ENCODE results near the gene RPL36. TPM values are rescaled to one million over a fixed set of nuclear protein-coding genes. Genes with fewer than 3 reads are reported as not detected.

RPL36 gene
- total RNA-seq, 2 donors from 2014 or later: 628 to 1,303 TPM

- intact Hi-C loops (cut with DNase I): no loop called here
- H3K27me3 ChIP-seq (replicated peaks; ENCODE audit: insufficient read depth): no peaks in the 10 kb centered on the region
- H3K4me1 ChIP-seq (replicated peaks): peaks cover 7% of the 10 kb centered on the region
- WGBS: 95% methylated on average over 3 of the region's 3 CpGs
- H3K36me3 ChIP-seq: no peaks in the 10 kb centered on the region
- no peak for DNase-seq (ENCODE audit: low spot score)
- TF ChIP-seq CTCF (IDR thresholded peaks at IDR 0.05) (no peak), POLR2AphosphoS5 (IDR thresholded peaks at IDR 0.05) (no peak), POLR2A (IDR thresholded peaks at IDR 0.05) (no peak)
- no peak overlapping the region for H3K4me3 ChIP-seq
- H3K9me3 ChIP-seq: no peaks in the 10 kb centered on the region
- no peak overlapping the region for H3K27ac ChIP-seq
Measured at GRCh38 chr19:5682107-5682482, 8.0 kb upstream of the RPL36 start.

- Histone ChIP-seq H3K36me3 (no peaks in the 10 kb centered on the region), H3K9me3 (no peaks in the 10 kb centered on the region), H3K27ac (no peak overlapping the region), H3K27me3 (replicated peaks; ENCODE audit: insufficient read depth) (no peaks in the 10 kb centered on the region), H3K4me3 (no peak overlapping the region), H3K4me1 (replicated peaks) (peaks cover 7% of the 10 kb centered on the region)
- WGBS: 91% methylated on average over 10 of the region's 10 CpGs
- no peak for DNase-seq (ENCODE audit: low spot score)
- intact Hi-C loops (cut with DNase I): no loop called here
- TF ChIP-seq POLR2A (IDR thresholded peaks at IDR 0.05) (no peak), CTCF (IDR thresholded peaks at IDR 0.05) (no peak), POLR2AphosphoS5 (IDR thresholded peaks at IDR 0.05) (no peak)
Measured at GRCh38 chr19:5683177-5683886, 6.8 kb upstream of the RPL36 start.

GRCh38 chr19:5684694-5685430, 5.2 kb upstream of the RPL36 start:
- Histone ChIP-seq H3K36me3 (no peaks in the 10 kb centered on the region), H3K9me3 (no peaks in the 10 kb centered on the region), H3K27me3 (replicated peaks; ENCODE audit: insufficient read depth) (no peaks in the 10 kb centered on the region), H3K4me3 (no peak overlapping the region), H3K4me1 (replicated peaks) (peaks cover under 1% of the 10 kb centered on the region), H3K27ac (no peak overlapping the region)
- intact Hi-C loops (cut with DNase I): no loop called here
- DNase-seq (ENCODE audit: low spot score): no peak
- 92% methylated on average over 22 of the region's 22 CpGs for WGBS
- TF ChIP-seq POLR2AphosphoS5 (IDR thresholded peaks at IDR 0.05) (no peak), CTCF (IDR thresholded peaks at IDR 0.05) (no peak)

GRCh38 chr19:5686326-5686646, 3.8 kb upstream of the RPL36 start:
- H3K36me3 ChIP-seq: no peaks in the 10 kb centered on the region
- no peaks in the 10 kb centered on the region for H3K9me3 ChIP-seq
- H3K4me1 ChIP-seq (replicated peaks): no peaks in the 10 kb centered on the region
- intact Hi-C loops (cut with DNase I): no loop called here
- no peak for TF ChIP-seq POLR2AphosphoS5 (IDR thresholded peaks at IDR 0.05)
- TF ChIP-seq POLR2A (IDR thresholded peaks at IDR 0.05): no peak
- TF ChIP-seq CTCF (IDR thresholded peaks at IDR 0.05): no peak
- peak overlapping the region; percentile 82 for H3K27ac ChIP-seq
- DNase-seq (ENCODE audit: low spot score): no peak
- H3K4me3 ChIP-seq: peak overlapping the region; percentile 43 to 53
- H3K27me3 ChIP-seq (replicated peaks; ENCODE audit: insufficient read depth): no peaks in the 10 kb centered on the region
- WGBS: 44% methylated on average over 16 of the region's 16 CpGs
